Stimulated activated effector memory CD8-positive, alpha-beta T cell treated with anti-CD3 and anti-CD28 coated beads, Interleukin-12 subunit alpha, Interleukin-12 subunit beta, amount 100 ng/mL, for 72 hours (primary cell): ENCODE results near the gene CD300H.

Source experiments
- ATAC-seq: fragments of 150-1000 bp; cut with Tn5 transposase; 2 replicates; pipeline ENCODE4 v1.10.0; 2021
- DNase-seq, 2 donors: peaks; one replicate each; pipeline ENCODE4 v3.0.0; 2021 to 2022; ENCODE audit warnings: low spot score in 2 of 2
- H3K27ac Mint-ChIP-seq: one replicate; pipeline ENCODE4 v1.8.0; 2022; ENCODE audit warnings: mild to moderate bottlenecking, mixed read lengths
- H3K36me3 Mint-ChIP-seq: one replicate; pipeline ENCODE4 v1.8.0; 2022; ENCODE audit warnings: mild to moderate bottlenecking, mixed read lengths
- H3K4me1 Mint-ChIP-seq: one replicate; pipeline ENCODE4 v1.8.0; 2022; ENCODE audit warnings: mixed read lengths
- H3K4me3 Mint-ChIP-seq: one replicate; pipeline ENCODE4 v1.8.0; 2022; ENCODE audit warnings: mild to moderate bottlenecking, mixed read lengths
- H3K9me3 Mint-ChIP-seq: one replicate; pipeline ENCODE4 v1.8.0; 2022; ENCODE audit warnings: mixed read lengths

CD300H gene

GRCh38 chr17:74515941-74516340 is 51.4 kb downstream of the CD300H start:
- ATAC-seq, result no peak
- DNase-seq, result peak in 1 of 2 donors; percentile 36
- peaks cover 30% of the 10 kb centered on the region for H3K36me3 Mint-ChIP-seq
- no peak overlapping the region for H3K27ac Mint-ChIP-seq
- peaks cover 55% of the 10 kb centered on the region for H3K4me1 Mint-ChIP-seq
- no peak overlapping the region for H3K4me3 Mint-ChIP-seq
- H3K9me3 Mint-ChIP-seq, result peaks cover 2% of the 10 kb centered on the region

GRCh38 chr17:74514632-74515334 is 52.5 kb downstream of the CD300H start:
- peaks cover 2% of the 10 kb centered on the region for H3K9me3 Mint-ChIP-seq
- ATAC-seq (peak; percentile 43), DNase-seq (no peak)
- H3K4me1 Mint-ChIP-seq, result peaks cover 45% of the 10 kb centered on the region
- peak overlapping the region; percentile 43 for H3K4me3 Mint-ChIP-seq
- H3K36me3 Mint-ChIP-seq, result peaks cover 30% of the 10 kb centered on the region
- peak overlapping the region; percentile 99 for H3K27ac Mint-ChIP-seq

GRCh38 chr17:74513987-74514631 is 53.2 kb downstream of the CD300H start:
- peaks cover 40% of the 10 kb centered on the region for H3K4me1 Mint-ChIP-seq
- peak; percentile 46 for ATAC-seq
- H3K36me3 Mint-ChIP-seq, result peaks cover 30% of the 10 kb centered on the region
- peak overlapping the region; percentile 99 for H3K27ac Mint-ChIP-seq
- H3K4me3 Mint-ChIP-seq, result peak overlapping the region; percentile 43
- H3K9me3 Mint-ChIP-seq, result peaks cover 2% of the 10 kb centered on the region
- DNase-seq, result peak; percentile 42 to 83

GRCh38 chr17:74512624-74513091 is 54.7 kb downstream of the CD300H start:
- Mint-ChIP-seq H3K4me3 (peak overlapping the region; percentile 17), H3K27ac (peak overlapping the region; percentile 89), H3K4me1 (peaks cover 40% of the 10 kb centered on the region), H3K9me3 (peaks cover 2% of the 10 kb centered on the region), H3K36me3 (peaks cover 30% of the 10 kb centered on the region)
- peak in 1 of 2 donors; percentile 54 for DNase-seq
- ATAC-seq, result peak; percentile 92

- Mint-ChIP-seq H3K9me3 (peaks cover 2% of the 10 kb centered on the region), H3K27ac (peak overlapping the region; percentile 89)
These were observed 55.3 kb downstream of the CD300H start for GRCh38 chr17:74512036-74512435.

More at GRCh38 chr17:74512036-74512435, 55.3 kb downstream of the CD300H start:
- Mint-ChIP-seq H3K4me1 (peaks cover 40% of the 10 kb centered on the region), H3K36me3 (peaks cover 30% of the 10 kb centered on the region), H3K4me3 (peak overlapping the region; percentile 17)
- DNase-seq (peak in 1 of 2 donors; percentile 38), ATAC-seq (no peak)
